ENCODE measurements around the gene PLGRKT. TPM values are rescaled to one million over a fixed set of nuclear protein-coding genes. Genes with fewer than 3 reads are reported as not detected.

Gene PLGRKT
- total RNA-seq, 1 donor from 2014 or later: 16.3 TPM

DNA sequence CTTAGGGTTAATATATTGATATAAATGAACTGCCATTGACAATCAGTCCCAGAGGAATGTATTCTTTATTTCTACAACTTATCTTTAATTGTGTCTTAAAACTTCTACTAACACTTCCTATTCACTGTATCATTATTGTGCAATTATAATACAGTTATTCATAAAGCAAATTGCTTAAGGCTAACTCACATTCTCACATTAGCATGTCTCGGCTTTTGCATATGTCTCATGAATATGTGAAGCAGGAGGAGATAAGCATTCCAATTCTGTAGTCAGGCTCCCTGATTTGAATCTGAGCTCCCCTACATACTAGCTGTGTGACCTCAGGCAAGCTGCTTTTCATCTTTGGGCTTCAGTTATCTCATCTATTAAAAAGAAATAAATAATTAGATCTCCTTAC lies 45.4 kb downstream of the PLGRKT start:
- Mint-ChIP-seq H3K4me3 (ENCODE audit: unreplicated experiment) (no peak overlapping the region), H3K4me1 (ENCODE audit: low read depth, unreplicated experiment) (no peaks in the 10 kb centered on the region), H3K27ac (ENCODE audit: unreplicated experiment) (no peak overlapping the region), H3K27me3 (ENCODE audit: unreplicated experiment) (no peaks in the 10 kb centered on the region), H3K36me3 (ENCODE audit: unreplicated experiment) (no peaks in the 10 kb centered on the region), H3K9me3 (ENCODE audit: unreplicated experiment) (peaks cover 2% of the 10 kb centered on the region)
- no peak for DNase-seq
- TF ChIP-seq, protein P1, sequence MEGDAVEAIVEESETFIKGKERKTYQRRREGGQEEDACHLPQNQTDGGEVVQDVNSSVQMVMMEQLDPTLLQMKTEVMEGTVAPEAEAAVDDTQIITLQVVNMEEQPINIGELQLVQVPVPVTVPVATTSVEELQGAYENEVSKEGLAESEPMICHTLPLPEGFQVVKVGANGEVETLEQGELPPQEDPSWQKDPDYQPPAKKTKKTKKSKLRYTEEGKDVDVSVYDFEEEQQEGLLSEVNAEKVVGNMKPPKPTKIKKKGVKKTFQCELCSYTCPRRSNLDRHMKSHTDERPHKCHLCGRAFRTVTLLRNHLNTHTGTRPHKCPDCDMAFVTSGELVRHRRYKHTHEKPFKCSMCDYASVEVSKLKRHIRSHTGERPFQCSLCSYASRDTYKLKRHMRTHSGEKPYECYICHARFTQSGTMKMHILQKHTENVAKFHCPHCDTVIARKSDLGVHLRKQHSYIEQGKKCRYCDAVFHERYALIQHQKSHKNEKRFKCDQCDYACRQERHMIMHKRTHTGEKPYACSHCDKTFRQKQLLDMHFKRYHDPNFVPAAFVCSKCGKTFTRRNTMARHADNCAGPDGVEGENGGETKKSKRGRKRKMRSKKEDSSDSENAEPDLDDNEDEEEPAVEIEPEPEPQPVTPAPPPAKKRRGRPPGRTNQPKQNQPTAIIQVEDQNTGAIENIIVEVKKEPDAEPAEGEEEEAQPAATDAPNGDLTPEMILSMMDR (IDR thresholded peaks at IDR 0.05; ENCODE audit: partially characterized antibody, unreplicated experiment): no peak

DNA sequence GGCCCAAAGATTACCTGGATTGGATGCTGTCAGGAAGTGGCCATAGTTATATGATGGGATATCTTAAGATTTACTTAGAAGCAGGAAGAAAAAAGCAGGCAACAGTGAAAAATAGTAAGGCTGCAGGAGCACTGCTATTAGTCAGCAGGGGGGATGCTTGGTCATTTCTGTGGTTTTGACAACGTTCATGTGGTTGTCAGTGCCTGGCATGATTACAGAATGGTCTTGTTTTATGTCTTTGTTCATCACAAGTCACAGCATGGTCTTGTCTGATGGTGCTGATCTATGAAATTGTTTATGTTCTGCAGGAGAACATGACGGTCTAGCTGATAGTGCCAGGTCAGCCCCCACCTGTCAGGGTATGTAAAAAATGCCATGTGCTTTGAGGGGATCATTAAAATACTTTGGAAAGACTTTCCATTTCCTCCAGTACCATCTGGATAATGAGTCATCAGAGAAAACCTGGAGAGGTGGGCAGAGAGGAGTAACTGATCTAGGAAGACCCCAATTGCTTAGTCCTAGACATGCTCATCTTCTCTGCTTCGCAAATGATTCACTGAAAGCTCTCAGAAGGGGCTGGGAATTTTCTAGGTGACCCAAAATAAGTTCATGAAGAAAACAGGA lies 48.5 kb downstream of the PLGRKT start:
- Mint-ChIP-seq H3K36me3 (ENCODE audit: unreplicated experiment) (no peaks in the 10 kb centered on the region), H3K27me3 (ENCODE audit: unreplicated experiment) (peaks cover 2% of the 10 kb centered on the region), H3K4me1 (ENCODE audit: low read depth, unreplicated experiment) (peaks cover 10% of the 10 kb centered on the region), H3K9me3 (ENCODE audit: unreplicated experiment) (peaks cover 3% of the 10 kb centered on the region), H3K27ac (ENCODE audit: unreplicated experiment) (no peak overlapping the region), H3K4me3 (ENCODE audit: unreplicated experiment) (no peak overlapping the region)
- DNase-seq: no peak
- TF ChIP-seq, protein P1 (IDR thresholded peaks at IDR 0.05; ENCODE audit: partially characterized antibody, unreplicated experiment): no peak

DNA sequence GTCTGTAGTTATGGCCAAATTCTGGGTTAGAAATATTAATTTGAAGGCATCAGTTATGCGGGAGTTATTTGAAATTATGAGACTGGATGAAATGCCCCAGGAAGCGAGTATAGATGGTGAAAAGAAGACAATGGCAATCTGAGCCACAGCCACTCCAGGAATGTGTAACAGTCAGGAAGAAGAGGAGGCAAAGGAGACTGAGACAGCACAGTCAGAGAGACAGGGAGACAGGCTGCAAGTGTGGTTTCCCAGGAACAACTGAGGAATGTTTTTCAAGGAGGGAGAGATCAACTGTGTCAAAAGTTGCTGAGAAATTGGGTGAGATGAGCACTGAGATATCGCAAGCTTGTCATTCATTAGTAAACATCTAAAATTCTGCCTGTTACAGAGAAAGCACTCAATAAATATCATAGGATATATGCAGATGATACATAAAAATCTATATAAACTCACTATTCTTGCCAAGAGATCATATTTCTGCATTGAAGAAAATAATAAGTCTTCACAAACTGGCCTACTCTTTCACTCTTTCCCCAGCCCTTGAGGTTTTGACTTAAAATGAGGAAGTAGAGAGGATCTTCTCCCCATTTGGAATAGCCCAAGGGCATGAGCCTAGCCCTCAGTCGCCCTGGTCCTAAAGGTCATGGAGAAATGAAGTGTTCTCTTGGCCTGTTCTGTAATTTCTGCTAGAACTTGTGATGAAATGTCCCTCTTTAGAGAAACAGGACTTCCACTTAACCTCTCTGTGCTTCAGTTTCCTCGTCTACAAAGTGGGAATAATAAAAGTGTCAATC lies 49.5 kb downstream of the PLGRKT start:
- no peaks in the 10 kb centered on the region for H3K36me3 Mint-ChIP-seq (ENCODE audit: unreplicated experiment)
- H3K27me3 Mint-ChIP-seq (ENCODE audit: unreplicated experiment): peaks cover 2% of the 10 kb centered on the region
- peaks cover 10% of the 10 kb centered on the region for H3K4me1 Mint-ChIP-seq (ENCODE audit: low read depth, unreplicated experiment)
- H3K27ac Mint-ChIP-seq (ENCODE audit: unreplicated experiment): no peak overlapping the region
- H3K9me3 Mint-ChIP-seq (ENCODE audit: unreplicated experiment): peaks cover 2% of the 10 kb centered on the region
- TF ChIP-seq, protein P1 (IDR thresholded peaks at IDR 0.05; ENCODE audit: partially characterized antibody, unreplicated experiment): no peak
- DNase-seq: no peak
- no peak overlapping the region for H3K4me3 Mint-ChIP-seq (ENCODE audit: unreplicated experiment)

DNA sequence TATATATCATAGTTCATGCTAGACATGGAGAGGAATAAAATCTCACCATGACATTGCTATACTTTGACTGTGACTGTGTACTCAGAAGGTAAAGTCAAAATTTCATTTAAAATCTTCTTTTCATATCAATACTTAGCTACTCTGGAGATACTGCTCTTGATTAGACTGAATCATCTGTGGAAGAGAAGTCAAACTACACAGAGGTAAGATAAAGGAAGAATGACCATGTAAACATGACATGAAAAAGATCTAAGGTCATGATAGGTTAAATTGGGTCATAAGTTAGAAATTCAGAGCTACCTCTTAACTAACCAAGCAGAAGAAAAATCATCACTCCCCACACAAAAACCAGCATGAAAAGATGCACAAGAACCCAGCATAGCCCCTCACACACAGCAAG lies 53.3 kb downstream of the PLGRKT start:
- TF ChIP-seq, protein P1 (IDR thresholded peaks at IDR 0.05; ENCODE audit: partially characterized antibody, unreplicated experiment): no peak
- H3K36me3 Mint-ChIP-seq (ENCODE audit: unreplicated experiment): no peaks in the 10 kb centered on the region
- no peak overlapping the region for H3K4me3 Mint-ChIP-seq (ENCODE audit: unreplicated experiment)

DNA sequence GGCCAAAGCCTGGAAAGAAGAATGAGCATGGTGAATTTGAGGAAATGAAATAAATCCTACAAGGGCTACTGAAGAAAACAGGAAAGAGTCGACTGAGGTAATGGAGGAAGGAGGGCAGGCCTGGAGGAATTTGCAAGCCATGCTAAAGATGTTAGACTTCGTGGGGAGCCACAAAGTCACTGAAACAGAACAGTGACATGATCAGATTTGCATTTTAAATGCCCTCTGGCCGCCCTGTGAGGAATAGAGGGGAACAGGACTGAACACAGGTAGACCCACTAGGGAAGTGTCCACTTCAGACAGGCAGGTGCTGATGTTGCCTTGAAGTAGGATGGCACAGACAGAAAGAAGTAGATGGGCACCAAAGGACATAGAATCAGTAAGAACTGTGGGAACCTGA lies 55.2 kb downstream of the PLGRKT start:
- Mint-ChIP-seq H3K27me3 (ENCODE audit: unreplicated experiment) (peaks cover 2% of the 10 kb centered on the region), H3K9me3 (ENCODE audit: unreplicated experiment) (peaks cover 3% of the 10 kb centered on the region), H3K27ac (ENCODE audit: unreplicated experiment) (no peak overlapping the region), H3K4me3 (ENCODE audit: unreplicated experiment) (no peak overlapping the region), H3K36me3 (ENCODE audit: unreplicated experiment) (no peaks in the 10 kb centered on the region), H3K4me1 (ENCODE audit: low read depth, unreplicated experiment) (peaks cover 10% of the 10 kb centered on the region)
- TF ChIP-seq, protein P1 (IDR thresholded peaks at IDR 0.05; ENCODE audit: partially characterized antibody, unreplicated experiment): no peak
- DNase-seq: no peak

More for the DNA sequence above, 53.3 kb downstream of the PLGRKT start:
- peaks cover 2% of the 10 kb centered on the region for H3K27me3 Mint-ChIP-seq (ENCODE audit: unreplicated experiment)
- peaks cover 10% of the 10 kb centered on the region for H3K4me1 Mint-ChIP-seq (ENCODE audit: low read depth, unreplicated experiment)
- no peak for DNase-seq
- peaks cover 3% of the 10 kb centered on the region for H3K9me3 Mint-ChIP-seq (ENCODE audit: unreplicated experiment)
- no peak overlapping the region for H3K27ac Mint-ChIP-seq (ENCODE audit: unreplicated experiment)

Measured in glutamatergic neuron (in vitro differentiated cells).